ENCODE measurements around the gene SDR9C7. TPM values are rescaled to one million over a fixed set of nuclear protein-coding genes. Genes with fewer than 3 reads are reported as not detected.

SDR9C7 gene
- polyA plus RNA-seq, 10 donors: 0.12 to 0.77 (median 0.35) TPM

- no peak for DNase-seq
Measured at GRCh38 chr12:56878010-56878339, 56.2 kb downstream of the SDR9C7 start.

GRCh38 chr12:56877195-56878009 is 56.8 kb downstream of the SDR9C7 start:
- DNase-seq: no peak

GRCh38 chr12:56874821-56875220 is 59.4 kb downstream of the SDR9C7 start:
- no peak for DNase-seq

- DNase-seq: no peak
Measured at GRCh38 chr12:56873382-56873781, 60.8 kb downstream of the SDR9C7 start.

Other genes with a start within 250 kb of the SDR9C7 start
- gene PTGES3, start 246.1 kb downstream of the SDR9C7 start, polyA plus RNA-seq (ENCODE audit: insufficient read length in 10 of 10): 100 to 1,000 TPM; 180 to 247 (median 202) TPM
- 1,000 to 10,000 TPM; 1,587 to 2,391 (median 1,893) TPM for gene NACA, start 209.1 kb downstream of the SDR9C7 start, polyA plus RNA-seq (ENCODE audit: insufficient read length in 10 of 10)
- 10 to 100 TPM in 9 of 10 donors, 1 to 10 TPM in 1; 9.0 to 15.2 (median 11.6) TPM for gene PRIM1, start 182.1 kb downstream of the SDR9C7 start, polyA plus RNA-seq (ENCODE audit: insufficient read length in 10 of 10)
- gene HSD17B6, start 171.1 kb downstream of the SDR9C7 start, polyA plus RNA-seq (ENCODE audit: insufficient read length in 10 of 10): under 1 TPM; 0.18 to 0.86 (median 0.29) TPM
- under 1 TPM; 0.10 to 0.64 (median 0.39) TPM for gene RDH16, start 23.2 kb upstream of the SDR9C7 start, polyA plus RNA-seq (ENCODE audit: insufficient read length in 10 of 10)
- 1 to 10 TPM; 4.6 to 7.0 (median 5.7) TPM for gene ZBTB39, start 72.1 kb upstream of the SDR9C7 start, polyA plus RNA-seq (ENCODE audit: insufficient read length in 10 of 10)
- under 1 TPM in 4 of 10 donors, not detected in 6; 0.24 to 0.75 (median 0.52) TPM for gene TAC3, start 82.1 kb upstream of the SDR9C7 start, polyA plus RNA-seq (ENCODE audit: insufficient read length in 10 of 10)
- under 1 TPM in 6 of 10 donors, not detected in 4; 0.11 to 0.71 (median 0.33) TPM for gene MYO1A, start 115.7 kb upstream of the SDR9C7 start, polyA plus RNA-seq (ENCODE audit: insufficient read length in 10 of 10)
- 10 to 100 TPM; 13.5 to 26.0 (median 17.5) TPM for gene NEMP1, start 144.4 kb upstream of the SDR9C7 start, polyA plus RNA-seq (ENCODE audit: insufficient read length in 10 of 10)
- 10 to 100 TPM; 23.9 to 40.1 (median 30.4) TPM for gene NAB2, start 154.7 kb upstream of the SDR9C7 start, polyA plus RNA-seq (ENCODE audit: insufficient read length in 10 of 10)
- 10 to 100 TPM; 32.6 to 53.5 (median 40.8) TPM for gene STAT6, start 177.0 kb upstream of the SDR9C7 start, polyA plus RNA-seq (ENCODE audit: insufficient read length in 10 of 10)
- gene LRP1, start 194.1 kb upstream of the SDR9C7 start, polyA plus RNA-seq (ENCODE audit: insufficient read length in 10 of 10): 100 to 1,000 TPM in 9 of 10 donors, 10 to 100 TPM in 1; 95.2 to 226 (median 134) TPM
- 1 to 10 TPM in 3 of 10 donors, under 1 TPM in 6, not detected in 1; 0.47 to 1.1 (median 0.92) TPM for gene LRP1-AS, start 213.2 kb upstream of the SDR9C7 start, polyA plus RNA-seq (ENCODE audit: insufficient read length in 10 of 10)

Measured in muscle of back (tissue), 11 donors.